Lower leg skin (tissue), 3 donors: ENCODE measurements around the gene CCDC88C.

Experiments
- CTCF ChIP-seq, 3 donors: fragments of 450-650 bp; IDR thresholded peaks; one replicate each; pipeline ENCODE4 v1.5.1; 2016; ENCODE audit warnings: antibody characterized with exemption in 3 of 3, mild to moderate bottlenecking in 3 of 3, moderate library complexity in 2 of 3
- POLR2A ChIP-seq, 2 donors: fragments of 450-650 bp; IDR thresholded peaks; one replicate each; pipeline ENCODE4 v1.6.1; 2016 to 2017; ENCODE audit warnings: antibody characterized with exemption in 2 of 2, mild to moderate bottlenecking in 1 of 2, moderate library complexity in 1 of 2

GRCh38 chr14:91406451-91406850 is 11.2 kb downstream of the CCDC88C start:
- TF ChIP-seq CTCF (IDR thresholded peaks at IDR 0.05) = no peak
- no peak for TF ChIP-seq POLR2A (IDR thresholded peaks at IDR 0.05)
